ENCODE results near the gene KRT78. TPM values are rescaled to one million over a fixed set of nuclear protein-coding genes. Genes with fewer than 3 reads are reported as not detected.
A peak's percentile ranks its signal among the peaks of the same experiment; 100 is the strongest.

Gene KRT78
- total and polyA plus RNA-seq, 5 donors from 2014 or later: not detected

GRCh38 chr12:52789637-52790426, 59.0 kb downstream of the KRT78 start:
- ATAC-seq (ENCODE audit: low read depth in 2 of 2): no peak
- Mint-ChIP-seq H3K9me3 (peaks cover 0 to 3% (median 0%) of the 10 kb centered on the region in 7 donors), H3K27me3 (peaks cover 25% of the 10 kb centered on the region), H3K27ac (no peak overlapping the region), H3K4me3 (no peak overlapping the region), H3K4me1 (peaks cover 0 to 10% (median 0%) of the 10 kb centered on the region in 4 donors), H3K36me3 (no peaks in the 10 kb centered on the region)
- H3K9me3 ChIP-seq (ENCODE audit: control insufficient read depth in 2 of 2, low read length in 2 of 2): no peaks in the 10 kb centered on the region
- DNase-seq: peak in 1 of 3 donors; percentile 4
- no peak overlapping the region for H3K27ac ChIP-seq (ENCODE audit: insufficient read depth, low read length, poor library complexity, severe bottlenecking)
- no peaks in the 10 kb centered on the region for H3K4me1 ChIP-seq (ENCODE audit: control insufficient read depth, insufficient read depth, low read length, poor library complexity, severe bottlenecking)
- no peaks in the 10 kb centered on the region for H3K36me3 ChIP-seq (ENCODE audit: control insufficient read depth, insufficient read depth, low read length)
- no peak overlapping the region for H3K4me3 ChIP-seq (ENCODE audit: low read depth, low read length)
- no peaks in the 10 kb centered on the region for H3K27me3 ChIP-seq (ENCODE audit: control insufficient read depth, insufficient read depth, low read length)

- no peak for ATAC-seq (ENCODE audit: low read depth in 2 of 2)
- H3K9me3 ChIP-seq (ENCODE audit: control insufficient read depth in 2 of 2, low read length in 2 of 2): no peaks in the 10 kb centered on the region
- H3K36me3 ChIP-seq (ENCODE audit: control insufficient read depth, insufficient read depth, low read length): no peaks in the 10 kb centered on the region
- Mint-ChIP-seq H3K27ac (no peak overlapping the region), H3K36me3 (no peaks in the 10 kb centered on the region), H3K4me1 (peaks cover 0 to 10% (median 0%) of the 10 kb centered on the region in 4 donors), H3K4me3 (no peak overlapping the region), H3K9me3 (peaks cover 0 to 3% (median 0%) of the 10 kb centered on the region in 7 donors), H3K27me3 (peaks cover 25% of the 10 kb centered on the region)
- H3K4me3 ChIP-seq (ENCODE audit: low read depth, low read length): no peak overlapping the region
- DNase-seq: no peak
- no peaks in the 10 kb centered on the region for H3K4me1 ChIP-seq (ENCODE audit: control insufficient read depth, insufficient read depth, low read length, poor library complexity, severe bottlenecking)
- no peaks in the 10 kb centered on the region for H3K27me3 ChIP-seq (ENCODE audit: control insufficient read depth, insufficient read depth, low read length)
- no peak overlapping the region for H3K27ac ChIP-seq (ENCODE audit: insufficient read depth, low read length, poor library complexity, severe bottlenecking)
These were observed 59.7 kb downstream of the KRT78 start for GRCh38 chr12:52788876-52789636.

- H3K27me3 ChIP-seq (ENCODE audit: control insufficient read depth, insufficient read depth, low read length): no peaks in the 10 kb centered on the region
- H3K36me3 ChIP-seq (ENCODE audit: control insufficient read depth, insufficient read depth, low read length): no peaks in the 10 kb centered on the region
- DNase-seq (no peak), ATAC-seq (ENCODE audit: low read depth in 2 of 2) (no peak)
- Mint-ChIP-seq H3K9me3 (peaks cover 0 to 3% (median 0%) of the 10 kb centered on the region in 7 donors), H3K36me3 (no peaks in the 10 kb centered on the region), H3K4me1 (peaks cover 0 to 10% (median 0%) of the 10 kb centered on the region in 4 donors), H3K27ac (no peak overlapping the region), H3K4me3 (no peak overlapping the region), H3K27me3 (peaks cover 33% of the 10 kb centered on the region)
- H3K27ac ChIP-seq (ENCODE audit: insufficient read depth, low read length, poor library complexity, severe bottlenecking): no peak overlapping the region
- H3K9me3 ChIP-seq (ENCODE audit: control insufficient read depth in 2 of 2, low read length in 2 of 2): no peaks in the 10 kb centered on the region
- H3K4me1 ChIP-seq (ENCODE audit: control insufficient read depth, insufficient read depth, low read length, poor library complexity, severe bottlenecking): no peaks in the 10 kb centered on the region
- no peak overlapping the region for H3K4me3 ChIP-seq (ENCODE audit: low read depth, low read length)
These were observed 60.5 kb downstream of the KRT78 start for GRCh38 chr12:52788192-52788875.

Other genes with a start within 250 kb of the KRT78 start
- 1.3 TPM for gene KRT72, start 247.5 kb downstream of the KRT78 start, total RNA-seq
- gene KRT72, start 247.5 kb downstream of the KRT78 start, polyA plus RNA-seq: under 1 TPM in 1 of 4 donors, not detected in 3; 0.13 TPM
- 1.0 TPM for gene KRT73, start 230.4 kb downstream of the KRT78 start, total RNA-seq
- 1 to 10 TPM in 2 of 4 donors, not detected in 2; 1.1 to 1.4 TPM for gene KRT73, start 230.4 kb downstream of the KRT78 start, polyA plus RNA-seq
- 0.42 TPM for gene KRT2, start 196.8 kb downstream of the KRT78 start, total RNA-seq
- under 1 TPM in 3 of 4 donors, not detected in 1; 0.23 to 0.80 (median 0.25) TPM for gene KRT2, start 196.8 kb downstream of the KRT78 start, polyA plus RNA-seq
- gene KRT1, start 168.6 kb downstream of the KRT78 start, total RNA-seq: 9.9 TPM
- gene KRT1, start 168.6 kb downstream of the KRT78 start, polyA plus RNA-seq: 1 to 10 TPM in 3 of 4 donors, not detected in 1; 3.3 to 7.8 (median 3.7) TPM
- not detected for gene KRT77, start 145.5 kb downstream of the KRT78 start, total RNA-seq
- gene KRT77, start 145.5 kb downstream of the KRT78 start, polyA plus RNA-seq: not detected
- gene KRT76, start 71.6 kb downstream of the KRT78 start, total RNA-seq: not detected
- not detected for gene KRT76, start 71.6 kb downstream of the KRT78 start, polyA plus RNA-seq
- not detected for gene KRT3, start 52.9 kb downstream of the KRT78 start, total RNA-seq
- not detected for gene KRT3, start 52.9 kb downstream of the KRT78 start, polyA plus RNA-seq
- gene KRT4, start 34.9 kb downstream of the KRT78 start, total RNA-seq: not detected
- not detected for gene KRT4, start 34.9 kb downstream of the KRT78 start, polyA plus RNA-seq
- not detected for gene KRT79, start 14.7 kb downstream of the KRT78 start, total RNA-seq
- not detected for gene KRT79, start 14.7 kb downstream of the KRT78 start, polyA plus RNA-seq
- not detected for gene KRT8, start 56.1 kb upstream of the KRT78 start, total RNA-seq
- gene KRT8, start 56.1 kb upstream of the KRT78 start, polyA plus RNA-seq: under 1 TPM in 2 of 4 donors, not detected in 2; 0.13 to 0.73 TPM
- gene KRT18, start 100.1 kb upstream of the KRT78 start, total RNA-seq: 2.4 TPM
- 10 to 100 TPM in 1 of 4 donors, 1 to 10 TPM in 3; 5.8 to 11.2 (median 6.8) TPM for gene KRT18, start 100.1 kb upstream of the KRT78 start, polyA plus RNA-seq
- 506 TPM for gene EIF4B, start 157.5 kb upstream of the KRT78 start, total RNA-seq
- gene EIF4B, start 157.5 kb upstream of the KRT78 start, polyA plus RNA-seq: 100 to 1,000 TPM in 2 of 4 donors, 10 to 100 TPM in 2; 71.3 to 116 (median 103) TPM
- gene TNS2, start 201.1 kb upstream of the KRT78 start, total RNA-seq: 1.4 TPM
- gene TNS2, start 201.1 kb upstream of the KRT78 start, polyA plus RNA-seq: under 1 TPM in 1 of 4 donors, not detected in 3; 0.09 TPM
- 25.9 TPM for gene SPRYD3, start 230.4 kb upstream of the KRT78 start, total RNA-seq
- gene SPRYD3, start 230.4 kb upstream of the KRT78 start, polyA plus RNA-seq: 10 to 100 TPM; 34.1 to 59.2 (median 45.9) TPM
- gene IGFBP6, start 248.7 kb upstream of the KRT78 start, total RNA-seq: not detected
- under 1 TPM in 1 of 4 donors, not detected in 3; 0.84 TPM for gene IGFBP6, start 248.7 kb upstream of the KRT78 start, polyA plus RNA-seq

Measured in CD4-positive, CD25-positive, alpha-beta regulatory T cell (primary cell).